K562 (cell line): ENCODE data around the gene A1BG. TPM values are rescaled to one million over a fixed set of nuclear protein-coding genes. Genes with fewer than 3 reads are reported as not detected.

Source experiments
- ATAC-seq: fragments of 200-7000 bp; cut with Tn5 transposase; 3 replicates; pipeline ENCODE4 v1.9.1; 2020; ENCODE audit warnings: moderate library complexity
- BruUV-seq: library from RNA; stranded (reverse); fragments of 400-500 nt; replicated peaks from 2 replicates; lab custom pipeline; 2021; lab: Mats Ljungman, UMichigan
- CTCF ChIA-PET: fragments of 300-600 bp; formaldehyde crosslinking; extraction: SDS; loops from one replicate; lab custom pipeline; 2021; ENCODE audit warnings: low intra/inter-chr PET ratio; lab: Yijun Ruan, JAX
- POLR2A ChIA-PET: fragments of 300-600, 350-650 bp; sonication (Branson Sonifier 250); formaldehyde crosslinking; extraction: SDS; loops from one replicate; lab custom pipeline; 2021; ENCODE audit warnings: antibody characterized with exemption, inconsistent platforms; lab: Yijun Ruan, JAX
- DNase-seq, 4 experiments: peaks; one replicate each; pipeline versions ENCODE4 v3.0.0 to v3.0.0-alpha.2; 2011 to 2018; ENCODE audit warnings: low spot score in 3 of 4, mixed read lengths in 3 of 4; ENCODE audit errors: extremely low read depth in 1 of 4
- FAIRE-seq: peaks from 2 replicates; lab custom pipeline; 2011; peaks lifted over from hg19 to GRCh38; lab: Jason Lieb, UNC
- H2AFZ ChIP-seq: 2 replicates; pipeline ENCODE4 v1.6.0; 2011; ENCODE audit warnings: low read depth, low read length, control low read depth, inconsistent platforms
- H3K27ac ChIP-seq: fragments of 200-600 bp; 3 replicates; pipeline ENCODE4 v1.8.0; 2011; ENCODE audit warnings: low read depth, mild to moderate bottlenecking, control low read depth, inconsistent platforms, low read length, moderate library complexity, mixed read lengths; ENCODE audit errors: extremely low read depth
- H3K27me3 ChIP-seq, 2 experiments: fragments of 300-600 bp in 1 of 2; 2 replicates in 1 of 2; 3 replicates in 1 of 2; pipeline versions ENCODE4 v1.6.0 to v1.8.0; 2011; ENCODE audit warnings: inconsistent platforms in 2 of 2, low read length in 2 of 2, mild to moderate bottlenecking in 1 of 2, mixed read lengths in 1 of 2, moderate library complexity in 1 of 2; ENCODE audit not compliant: control insufficient read depth in 2 of 2, insufficient read depth in 2 of 2
- H3K36me3 ChIP-seq: fragments of 300-600 bp; 3 replicates; pipeline ENCODE4 v1.8.0; 2011; ENCODE audit warnings: mild to moderate bottlenecking, low read length, inconsistent platforms; ENCODE audit not compliant: control insufficient read depth, insufficient read depth
- H3K4me1 ChIP-seq, 2 experiments: fragments of 200-600 bp in 1 of 2; replicated peaks in 1 of 2; 2 replicates in 1 of 2; 3 replicates in 1 of 2; pipeline versions ENCODE4 v1.5.1 to v1.8.0; 2011; ENCODE audit warnings: inconsistent platforms in 2 of 2, low read length in 2 of 2, mild to moderate bottlenecking in 1 of 2, mixed read lengths in 1 of 2, moderate library complexity in 1 of 2; ENCODE audit not compliant: control insufficient read depth in 2 of 2, insufficient read depth in 2 of 2
- H3K4me2 ChIP-seq: 2 replicates; pipeline ENCODE4 v1.6.1; 2011; ENCODE audit warnings: low read length, control low read depth, inconsistent platforms, mixed read lengths; ENCODE audit not compliant: insufficient read depth
- H3K4me3 ChIP-seq: fragments of 200-600 bp; sonication (generic), shearing (Covaris generic); 2 replicates; pipeline ENCODE4 v1.5.1; 2016; ENCODE audit warnings: control low read depth, inconsistent platforms
- H3K79me2 ChIP-seq: fragments of 200-600 bp; 3 replicates; pipeline ENCODE4 v1.8.0; 2011; ENCODE audit warnings: low read length, inconsistent platforms; ENCODE audit not compliant: control insufficient read depth, insufficient read depth
- H3K9ac ChIP-seq, 2 experiments: 2 replicates each; pipeline versions ENCODE4 v1.6.0 to v1.6.1; 2011; ENCODE audit warnings: low read depth in 2 of 2, low read length in 2 of 2, control low read depth in 1 of 2, inconsistent platforms in 1 of 2, mild to moderate bottlenecking in 1 of 2, mixed read lengths in 1 of 2; ENCODE audit not compliant: insufficient read depth in 1 of 2
- H3K9me1 ChIP-seq: one replicate; pipeline ENCODE4 v1.6.0; 2011; ENCODE audit warnings: inconsistent platforms, mild to moderate bottlenecking, low read length, moderate library complexity; ENCODE audit not compliant: control insufficient read depth, insufficient read depth
- H3K9me3 ChIP-seq: replicated peaks from 2 replicates; pipeline ENCODE4 v1.5.1; 2011; ENCODE audit warnings: low read depth, low read length, inconsistent platforms; ENCODE audit not compliant: control insufficient read depth, insufficient read depth
- H4K20me1 ChIP-seq: replicated peaks from 2 replicates; pipeline ENCODE4 v1.6.1; 2011; ENCODE audit warnings: low read length, inconsistent platforms, mixed read lengths; ENCODE audit not compliant: control insufficient read depth, insufficient read depth
- EGR1 ChIP-seq: fragments of 450-650 bp; conservative IDR thresholded peaks from 2 replicates; pipeline ENCODE4 v1.6.1; 2017; ENCODE audit warnings: mild to moderate bottlenecking
- KLF13 ChIP-seq: fragments of 450-650 bp; IDR thresholded peaks from 2 replicates; pipeline ENCODE4 v1.6.1; 2016; ENCODE audit warnings: missing genetic modification characterization, low read depth, mild to moderate bottlenecking, missing compliant biosample characterization, moderate library complexity, borderline replicate concordance
- POLR3G ChIP-seq: IDR thresholded peaks from 2 replicates; pipeline ENCODE4 v1.6.1; 2011; ENCODE audit not compliant: insufficient read length, insufficient replicate concordance; ENCODE audit errors: extremely low read depth
- SPI1 ChIP-seq: IDR thresholded peaks from 2 replicates; pipeline ENCODE4 v1.6.1; 2011; ENCODE audit warnings: low read depth, low read length, control low read depth, borderline replicate concordance
- SRSF3 ChIP-seq: fragments of 200-400 bp; formaldehyde crosslinking; IDR thresholded peaks from 2 replicates; pipeline ENCODE4 v1.6.1; 2016; ENCODE audit warnings: mild to moderate bottlenecking, low read length, moderate library complexity; ENCODE audit not compliant: insufficient read depth
- ZBTB8A ChIP-seq: fragments of 450-650 bp; IDR thresholded peaks from 2 replicates; pipeline ENCODE4 v1.6.1; 2018; ENCODE audit warnings: mild to moderate bottlenecking, moderate library complexity; ENCODE audit not compliant: partially characterized antibody
- ZFP36 ChIP-seq: fragments of 150-350 bp; IDR thresholded peaks from 2 replicates; pipeline ENCODE4 v1.6.1; 2018; ENCODE audit warnings: low read length, low read depth; ENCODE audit not compliant: partially characterized antibody
- ZNF197 ChIP-seq: fragments of 200-800 bp; sonication (Bioruptor generic); IDR thresholded peaks from 2 replicates; pipeline ENCODE4 v1.6.1; 2016; ENCODE audit warnings: low read depth, missing genetic modification characterization, missing compliant biosample characterization
- WGBS: fragments of 100-300 bp; shearing (Covaris generic); methylation state at CpG from one replicate; pipeline ENCODE4 v1.1.6; 2016; ENCODE audit warnings: low coverage, mixed read lengths; ENCODE audit not compliant: insufficient coverage; ENCODE audit errors: missing lambda C conversion rate; 5-methylcytosine and 5-hydroxymethylcytosine counted together
- in situ Hi-C: fragments of 300-500 bp; cut with MboI; formaldehyde crosslinking; loops from 4 replicates; pipeline ENCODE4 v1.15.0; 2018; ENCODE audit warnings: inconsistent platforms, mixed read lengths
- intact Hi-C: fragments of 100-400 bp; cut with micrococcal nuclease; formaldehyde crosslinking; loops from 2 replicates; pipeline ENCODE4 v1.14.2; 2022
- polyA plus RNA-seq, 8 experiments: library from polyadenylated mRNA; depleted of rRNA in 4 of 8; stranded (reverse) in 5 of 8; unstranded in 3 of 8; fragments of >200 nt; fragmentation: Nextera tagmentation in 2 of 8; fragmentation: Illumina TruSeq in 1 of 8; extraction: Ambion mirVana in 2 of 8; extraction: Trizol in 1 of 8; gene quantifications; 2 replicates each; pipeline versions ENCODE4 v1.2.1 to v1.2.3, GENCODE V29; 2011 to 2014; ENCODE audit warnings: inconsistent platforms in 1 of 8, missing spikeins in 1 of 8
- total RNA-seq, 7 experiments: library from RNA; depleted of rRNA in 6 of 7; stranded (reverse); fragments of >200 nt in 6 of 7; fragmentation: Illumina TruSeq in 2 of 7; extraction: Trizol in 2 of 7; gene quantifications; 2 replicates each; pipeline versions ENCODE4 v1.2.1 to v1.2.3, GENCODE V29; 2011 to 2021; ENCODE audit warnings: low replicate concordance in 1 of 7
- TF ChIP-seq, protein P1 (sequence below): sonication (generic); formaldehyde crosslinking; IDR thresholded peaks from 2 replicates; pipeline ENCODE4 v1.8.0; 2022; ENCODE audit warnings: mild to moderate bottlenecking, missing genetic modification reagents

The A1BG gene
- total and polyA plus RNA-seq, 9 of the 15 experiments (the other 6 are each of a cell fraction or from before 2014, with no cell fraction given): 0.10 to 19.8 (median 2.6) TPM

DNA sequence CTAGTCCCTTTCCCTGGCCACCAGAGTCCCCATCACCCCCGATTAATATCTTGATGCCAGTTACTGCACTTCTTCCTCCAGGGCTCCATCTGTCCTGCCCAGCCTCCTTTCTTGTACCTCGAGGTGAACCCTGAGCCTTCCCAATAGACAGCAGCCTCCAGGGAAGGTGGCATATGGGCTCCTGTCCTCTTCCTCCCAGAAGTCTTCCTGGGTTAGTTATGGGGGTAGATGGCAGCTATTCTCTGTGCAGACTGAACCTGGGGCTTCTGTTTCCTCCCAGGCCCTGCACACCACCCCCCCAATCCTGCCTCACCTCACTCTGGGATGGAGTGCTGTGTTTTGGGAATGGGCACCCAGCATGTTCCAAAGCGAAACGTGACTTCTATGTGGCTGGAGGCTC, 44.8 kb upstream of the A1BG start:
- in situ Hi-C loops: no loop called here
- H4K20me1 ChIP-seq: peaks cover 11% of the 10 kb centered on the region; the same call in 1 of the 2 replicates
- no peak for TF ChIP-seq POLR3G
- peak; percentile 87 for TF ChIP-seq ZFP36
- TF ChIP-seq, all 486 proteins: peak for 1
- Histone ChIP-seq H3K27ac (no peak overlapping the region), H2AFZ (no peak overlapping the region), H3K79me2 (peaks cover 23% of the 10 kb centered on the region), H3K4me3 (no peak overlapping the region), H3K36me3 (peaks cover 26% of the 10 kb centered on the region), H3K9me3 (no peaks in the 10 kb centered on the region), H3K4me1 (peaks cover 21 to 76% of the 10 kb centered on the region in 2 experiments), H3K9me1 (no peaks in the 10 kb centered on the region), H3K4me2 (no peak overlapping the region), H3K27me3 (no peaks in the 10 kb centered on the region), H3K9ac (peak overlapping the region in 1 of 2 experiments; percentile 82; a peak in 1 of 4 replicates)
- ATAC-seq (no peak), FAIRE-seq (no peak), DNase-seq (peak in 1 of 4 experiments; percentile 2)
- no TSS peak for BruUV-seq
- intact Hi-C loops: no loop called here
- 60% methylated on average over 4 of the region's 4 CpGs for WGBS
- ChIA-PET POLR2A (interaction anchor here (0.6 to 1.8 kb wide), 3 partner anchors 10 to 214 kb away, joined by 3 to 8 read pairs (median 3); no protein-coding TSS in a partner anchor), CTCF (no interaction called here)

DNA sequence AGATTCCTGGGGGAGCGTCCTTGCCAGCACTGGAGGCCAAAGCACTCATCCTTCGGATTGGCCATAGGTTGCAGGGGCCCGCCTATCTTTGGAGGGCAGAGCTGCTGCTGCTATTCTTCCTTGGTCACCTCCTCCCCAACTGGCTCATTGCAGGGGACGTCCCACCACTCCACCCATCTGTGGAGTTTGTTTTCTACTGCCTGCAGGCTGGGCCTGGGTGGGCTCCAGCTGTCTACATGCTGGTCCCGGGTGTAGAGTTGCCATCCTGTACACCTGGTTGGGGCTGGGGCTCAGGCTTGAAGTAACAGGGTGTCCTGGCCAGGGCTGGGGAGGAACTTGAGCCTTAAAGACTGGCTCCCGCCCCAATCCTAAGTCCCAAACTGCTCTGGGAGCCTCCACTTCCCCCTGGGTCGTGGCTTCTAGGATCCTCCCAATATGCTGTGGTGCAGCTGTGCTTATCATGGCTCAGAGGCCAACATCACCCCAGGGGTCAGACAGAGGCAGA, 44.3 kb upstream of the A1BG start:
- no peak for FAIRE-seq
- Histone ChIP-seq H3K9me1 (no peaks in the 10 kb centered on the region), H4K20me1 (peaks cover 16% of the 10 kb centered on the region; the same call in 1 of the 2 replicates), H3K9ac (peak overlapping the region in 1 of 2 experiments; percentile 49; a peak in 2 of 4 replicates), H3K79me2 (peaks cover 24% of the 10 kb centered on the region), H3K27ac (no peak overlapping the region; the same call in 2 of the 3 replicates), H3K27me3 (no peaks in the 10 kb centered on the region), H2AFZ (no peak overlapping the region), H3K4me2 (no peak overlapping the region), H3K4me3 (no peak overlapping the region), H3K36me3 (peaks cover 31% of the 10 kb centered on the region), H3K4me1 (peaks cover 18 to 78% of the 10 kb centered on the region in 2 experiments), H3K9me3 (no peaks in the 10 kb centered on the region)
- ChIA-PET CTCF (no interaction called here), POLR2A (interaction anchor here (1.8 kb wide), 1 partner anchor 10 kb away, joined by 8 read pairs; no protein-coding TSS in a partner anchor)
- DNase-seq: peak in 1 of 4 experiments; percentile 16
- in situ Hi-C loops: no loop called here
- ATAC-seq: no peak
- no TSS peak for BruUV-seq
- peak; percentile 7; the same call in 1 of the 2 replicates for TF ChIP-seq SPI1
- no peak for TF ChIP-seq SRSF3
- TF ChIP-seq, protein P1, sequence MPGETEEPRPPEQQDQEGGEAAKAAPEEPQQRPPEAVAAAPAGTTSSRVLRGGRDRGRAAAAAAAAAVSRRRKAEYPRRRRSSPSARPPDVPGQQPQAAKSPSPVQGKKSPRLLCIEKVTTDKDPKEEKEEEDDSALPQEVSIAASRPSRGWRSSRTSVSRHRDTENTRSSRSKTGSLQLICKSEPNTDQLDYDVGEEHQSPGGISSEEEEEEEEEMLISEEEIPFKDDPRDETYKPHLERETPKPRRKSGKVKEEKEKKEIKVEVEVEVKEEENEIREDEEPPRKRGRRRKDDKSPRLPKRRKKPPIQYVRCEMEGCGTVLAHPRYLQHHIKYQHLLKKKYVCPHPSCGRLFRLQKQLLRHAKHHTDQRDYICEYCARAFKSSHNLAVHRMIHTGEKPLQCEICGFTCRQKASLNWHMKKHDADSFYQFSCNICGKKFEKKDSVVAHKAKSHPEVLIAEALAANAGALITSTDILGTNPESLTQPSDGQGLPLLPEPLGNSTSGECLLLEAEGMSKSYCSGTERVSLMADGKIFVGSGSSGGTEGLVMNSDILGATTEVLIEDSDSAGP (CRISPR knock-in tag): no peak
- no peak for TF ChIP-seq ZNF197 (CRISPR knock-in tag)
- TF ChIP-seq KLF13: no peak
- TF ChIP-seq ZBTB8A: no peak
- TF ChIP-seq EGR1: no peak
- intact Hi-C loops: no loop called here
- 34% methylated on average over 7 of the region's 7 CpGs for WGBS
